ENCODE measurements around the gene ANKRD63.
A peak's percentile ranks its signal among the peaks of the same experiment; 100 is the strongest.

Gene ANKRD63

DNA sequence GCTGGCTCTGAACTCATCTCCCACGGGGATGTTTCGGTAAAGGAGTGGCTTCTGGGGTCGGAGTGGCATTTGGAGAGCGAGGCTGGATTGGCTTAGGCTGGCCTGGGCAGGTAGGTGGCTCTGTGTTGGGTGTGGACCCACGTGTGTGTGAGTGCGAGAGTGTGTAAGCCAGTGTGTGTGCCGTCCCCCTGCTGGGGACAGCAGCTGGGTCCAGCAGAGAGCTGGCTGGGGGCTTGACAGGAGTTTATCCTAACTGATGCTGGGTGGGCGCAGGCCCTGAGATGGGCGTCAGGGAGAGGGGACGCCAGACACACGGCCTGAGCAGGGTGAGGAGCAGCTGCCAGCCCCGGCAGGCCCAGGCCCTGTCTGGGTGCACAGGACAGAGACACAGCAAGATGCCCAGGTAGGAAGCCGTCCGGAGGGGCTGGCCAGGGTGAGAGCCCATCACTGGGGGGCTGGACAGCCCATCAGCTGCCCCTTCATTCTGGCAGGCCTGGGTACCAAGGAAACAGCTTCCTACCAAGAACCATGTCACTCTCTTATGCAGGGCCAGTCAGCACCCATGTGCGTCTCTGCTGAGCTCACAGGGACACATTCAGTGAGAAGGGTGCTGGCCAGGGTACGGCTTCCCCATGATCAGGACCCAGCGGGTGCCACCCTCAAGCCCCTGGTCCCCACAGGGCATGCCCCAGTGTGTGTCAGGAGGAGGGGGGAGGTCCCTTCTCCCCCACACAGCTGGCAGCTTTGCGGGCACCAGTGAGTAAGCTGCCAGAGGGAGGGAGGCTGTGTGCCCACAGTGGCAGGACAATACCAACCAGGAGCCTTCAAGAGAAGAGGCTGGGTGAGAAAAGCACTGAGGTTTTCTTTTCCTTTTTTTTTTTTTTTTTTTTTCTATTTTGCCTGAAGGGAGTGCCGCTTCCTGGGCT, 42.9 kb downstream of the ANKRD63 start:
- no peaks in the 10 kb centered on the region for H3K9me3 ChIP-seq (ENCODE audit: insufficient read depth, low read depth, low read length)
- H3K27ac ChIP-seq (ENCODE audit: low read depth, low read length), result no peak overlapping the region
- peak overlapping the region; percentile 40; the same call in 1 of the 2 replicates for H3K4me3 ChIP-seq (ENCODE audit: low read length)
- H3K4me1 ChIP-seq (ENCODE audit: insufficient read depth, low read length), result peaks cover 14% of the 10 kb centered on the region
- H3K27me3 ChIP-seq (ENCODE audit: insufficient read depth, low read length), result peaks cover 16% of the 10 kb centered on the region; the same call in 1 of the 2 replicates
- H3K36me3 ChIP-seq (ENCODE audit: insufficient read depth, low read length), result no peaks in the 10 kb centered on the region
- no peak overlapping the region; the same call in 1 of the 2 replicates for H3K9ac ChIP-seq (ENCODE audit: low read depth, low read length)
- WGBS, result 82% methylated on average over 18 of the region's 19 CpGs

DNA sequence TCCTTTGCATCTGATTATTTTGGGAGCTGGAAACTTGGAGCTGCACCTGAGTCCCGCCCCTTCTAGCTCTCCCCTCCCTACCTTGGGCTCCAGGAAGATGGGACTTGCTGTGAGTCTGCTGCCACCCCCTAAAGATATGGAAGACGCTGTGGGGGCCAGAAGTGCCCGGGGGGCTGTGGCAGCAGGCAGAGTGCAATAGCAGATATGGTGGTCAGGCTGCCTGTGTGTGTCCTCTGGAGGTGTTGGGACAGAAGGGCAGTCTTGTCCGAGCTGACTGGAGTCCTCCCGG, 43.5 kb downstream of the ANKRD63 start:
- Histone ChIP-seq H3K27ac (ENCODE audit: low read depth, low read length) (no peak overlapping the region), H3K9me3 (ENCODE audit: insufficient read depth, low read depth, low read length) (no peaks in the 10 kb centered on the region), H3K4me1 (ENCODE audit: insufficient read depth, low read length) (peaks cover 14% of the 10 kb centered on the region), H3K27me3 (ENCODE audit: insufficient read depth, low read length) (peaks cover 16% of the 10 kb centered on the region; the same call in 1 of the 2 replicates), H3K9ac (ENCODE audit: low read depth, low read length) (peak overlapping the region; percentile 68; the same call in 1 of the 2 replicates), H3K36me3 (ENCODE audit: insufficient read depth, low read length) (no peaks in the 10 kb centered on the region), H3K4me3 (ENCODE audit: low read length) (peak overlapping the region; percentile 40)
- 30% methylated on average over 5 of the region's 5 CpGs for WGBS

DNA sequence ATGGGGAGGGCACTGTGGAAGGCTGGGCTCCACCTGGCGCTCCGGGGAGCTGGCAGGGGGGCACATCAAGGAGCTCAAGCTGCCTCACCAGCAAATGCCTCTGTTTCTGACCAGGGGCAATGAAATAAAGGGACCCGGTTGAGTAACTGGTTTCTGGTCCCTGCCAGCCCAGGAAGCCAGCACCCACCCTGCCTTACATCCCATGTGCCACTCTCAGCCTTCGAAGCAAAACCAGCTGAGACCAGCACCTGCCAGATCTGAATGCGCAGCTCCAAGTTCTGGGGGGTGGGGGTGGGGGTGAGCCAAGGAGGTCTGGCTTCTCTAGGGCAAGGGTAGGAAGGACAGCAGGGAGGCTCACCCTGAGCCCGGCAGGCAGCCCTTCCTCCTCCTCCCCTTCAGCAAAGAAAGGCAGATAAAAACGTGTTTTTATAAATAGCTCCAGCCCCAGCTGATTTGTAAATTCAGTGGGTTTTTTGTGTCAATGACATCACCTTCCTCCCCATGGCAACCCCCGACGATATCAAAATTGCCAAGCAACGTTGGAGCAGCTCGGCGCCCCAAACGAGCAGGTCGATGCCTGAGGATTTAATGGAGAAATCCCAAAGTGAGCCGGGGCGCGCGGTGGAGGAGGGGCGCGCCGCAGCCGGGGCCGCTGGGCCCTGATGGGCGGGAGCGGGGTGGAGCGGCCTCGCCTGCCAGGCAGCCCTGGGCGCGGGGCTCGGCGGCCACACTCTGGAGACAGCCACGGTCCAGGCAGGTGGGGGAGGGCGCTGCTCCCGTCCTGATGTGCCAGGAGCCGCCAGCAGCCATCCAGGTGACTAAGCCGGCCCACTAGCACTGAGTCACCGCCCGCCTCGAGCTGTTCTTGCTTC, 44.1 kb downstream of the ANKRD63 start, which contains the start of gene PAK6:
TSS of gene PAK6 (plus strand) at position 532 of the 872 bp plus-strand sequence. CDS start 25,723 bp downstream, outside the sequence.
- no peak within 1 kb of the TSS for H3K27ac ChIP-seq (ENCODE audit: low read depth, low read length)
- peaks cover 14% of the 10 kb centered on the region for H3K4me1 ChIP-seq (ENCODE audit: insufficient read depth, low read length)

DNA sequence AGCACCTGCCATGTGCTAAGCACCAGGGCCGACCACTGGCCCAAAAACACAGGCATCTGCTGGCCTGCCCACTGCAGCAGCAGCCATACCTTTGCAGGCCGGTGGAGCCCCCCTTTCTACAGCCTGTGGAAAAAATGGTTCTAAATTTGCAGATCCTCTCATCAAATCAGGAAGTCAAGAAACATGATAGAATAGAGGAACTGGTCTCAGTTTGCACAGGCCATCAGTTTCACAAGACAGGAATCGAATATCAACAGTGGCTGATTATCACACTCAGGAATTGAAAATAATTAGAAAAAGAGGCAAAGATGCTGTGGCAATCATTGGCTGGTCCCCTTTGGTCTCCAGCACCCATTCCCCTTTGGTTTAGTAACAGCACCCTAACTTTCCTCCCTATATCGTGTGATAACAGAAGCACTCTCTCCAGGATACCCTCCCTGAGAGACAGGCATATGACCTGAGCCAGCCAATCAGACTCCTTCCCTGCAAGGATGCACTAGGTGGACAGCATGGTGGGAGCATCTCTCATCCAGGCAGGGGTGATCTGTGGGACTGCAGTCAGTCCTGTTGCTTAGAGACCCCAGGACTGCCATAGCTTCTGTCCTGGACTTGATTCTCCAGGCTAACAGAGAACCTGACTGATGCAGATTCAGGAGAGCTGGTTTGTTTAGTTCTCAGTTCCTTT, 47.5 kb downstream of the ANKRD63 start:
- H3K9ac ChIP-seq (ENCODE audit: low read depth, low read length), result no peak overlapping the region

More for the DNA sequence above, 44.1 kb downstream of the ANKRD63 start, which contains the start of gene PAK6:
- Histone ChIP-seq H3K9me3 (ENCODE audit: insufficient read depth, low read depth, low read length) (no peaks in the 10 kb centered on the region), H3K4me3 (ENCODE audit: low read length) (peak within 1 kb of the TSS; percentile 40), H3K27me3 (ENCODE audit: insufficient read depth, low read length) (peaks cover 16% of the 10 kb centered on the region; the same call in 1 of the 2 replicates), H3K9ac (ENCODE audit: low read depth, low read length) (peak within 1 kb of the TSS; percentile 68), H3K36me3 (ENCODE audit: insufficient read depth, low read length) (no peaks in the 10 kb centered on the region)
- 7% methylated on average over 39 of the region's 39 CpGs for WGBS

DNA sequence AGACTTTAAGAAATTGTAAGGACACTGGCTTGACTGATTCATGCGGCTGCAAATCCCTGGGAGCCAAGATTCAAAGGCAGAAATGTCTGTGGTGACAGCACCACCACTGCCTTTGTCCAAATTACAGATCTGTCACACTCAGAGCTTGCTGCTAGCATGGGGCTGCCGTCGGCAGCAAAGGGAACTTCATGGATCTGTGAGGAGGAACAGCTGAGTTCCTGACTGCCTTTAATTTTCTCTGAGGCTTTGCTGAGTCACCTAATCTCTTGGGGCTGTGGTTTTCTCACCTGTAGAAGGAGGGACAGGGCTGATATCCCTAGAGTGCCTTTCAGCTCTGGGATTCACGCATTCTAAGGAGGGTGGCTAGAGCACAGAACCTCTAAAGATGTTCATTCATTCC, 48.1 kb downstream of the ANKRD63 start:
- no peaks in the 10 kb centered on the region for H3K9me3 ChIP-seq (ENCODE audit: insufficient read depth, low read depth, low read length)
- H3K27me3 ChIP-seq (ENCODE audit: insufficient read depth, low read length), result peaks cover 15% of the 10 kb centered on the region; the same call in 1 of the 2 replicates
- H3K4me1 ChIP-seq (ENCODE audit: insufficient read depth, low read length), result peaks cover 12% of the 10 kb centered on the region
- H3K4me3 ChIP-seq (ENCODE audit: low read length), result no peak overlapping the region
- H3K9ac ChIP-seq (ENCODE audit: low read depth, low read length), result no peak overlapping the region; the same call in 1 of the 2 replicates
- H3K36me3 ChIP-seq (ENCODE audit: insufficient read depth, low read length), result peaks cover 13% of the 10 kb centered on the region
- no peak overlapping the region for H3K27ac ChIP-seq (ENCODE audit: low read depth, low read length)
- 71% methylated on average over 4 of the region's 4 CpGs for WGBS

More for the DNA sequence above, 47.5 kb downstream of the ANKRD63 start:
- Histone ChIP-seq H3K4me1 (ENCODE audit: insufficient read depth, low read length) (peaks cover 14% of the 10 kb centered on the region), H3K36me3 (ENCODE audit: insufficient read depth, low read length) (peaks cover 10% of the 10 kb centered on the region; the same call in 1 of the 2 replicates), H3K9me3 (ENCODE audit: insufficient read depth, low read depth, low read length) (no peaks in the 10 kb centered on the region), H3K27me3 (ENCODE audit: insufficient read depth, low read length) (peaks cover 16% of the 10 kb centered on the region; the same call in 1 of the 2 replicates), H3K4me3 (ENCODE audit: low read length) (no peak overlapping the region), H3K27ac (ENCODE audit: low read depth, low read length) (no peak overlapping the region)
- WGBS, result 86% methylated on average over 4 of the region's 4 CpGs

DNA sequence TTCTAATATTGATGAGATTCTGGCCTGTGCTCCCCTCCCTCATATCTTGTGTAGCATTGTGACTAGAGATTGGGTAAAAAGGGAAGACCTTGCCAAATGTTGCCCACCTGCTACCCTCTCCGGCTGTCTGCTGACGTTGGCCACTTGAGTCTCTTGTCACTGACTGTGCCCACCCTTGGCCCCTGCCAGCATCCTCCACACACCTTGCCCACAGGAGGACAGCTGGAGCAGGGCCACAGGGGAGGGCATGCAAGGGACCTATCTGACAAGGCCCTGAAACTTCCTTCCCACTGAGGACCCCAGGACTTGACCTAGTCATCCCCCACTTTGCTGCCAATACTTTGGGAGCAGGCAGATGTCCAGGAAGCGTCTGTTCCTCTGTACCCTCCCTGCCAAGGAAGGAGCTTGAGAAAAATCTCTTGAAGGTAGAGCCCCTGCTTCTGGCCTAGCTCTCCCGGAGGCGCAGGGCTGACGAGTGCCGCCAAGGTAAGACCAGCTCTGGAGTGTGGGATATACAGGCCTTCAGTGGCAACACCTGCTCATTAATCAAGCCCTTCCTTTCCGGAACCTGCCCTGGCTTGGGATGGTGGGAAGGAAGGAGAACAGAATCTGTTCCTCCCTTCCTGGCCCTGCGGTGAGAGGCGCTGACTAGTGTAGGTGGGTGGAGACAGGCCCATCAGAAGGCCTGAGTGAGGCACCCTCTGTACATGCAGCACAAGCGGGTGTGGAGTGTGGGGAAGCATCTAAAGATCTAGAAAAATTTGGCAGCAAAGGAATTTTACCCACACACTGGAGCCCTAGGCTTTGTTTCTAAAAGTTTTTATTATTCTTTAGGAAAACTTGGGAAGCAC, 48.9 kb downstream of the ANKRD63 start:
- Histone ChIP-seq H3K4me1 (ENCODE audit: insufficient read depth, low read length) (peaks cover 6% of the 10 kb centered on the region; the same call in 1 of the 2 replicates), H3K27me3 (ENCODE audit: insufficient read depth, low read length) (peaks cover 11% of the 10 kb centered on the region; the same call in 1 of the 2 replicates), H3K9me3 (ENCODE audit: insufficient read depth, low read depth, low read length) (no peaks in the 10 kb centered on the region), H3K36me3 (ENCODE audit: insufficient read depth, low read length) (peaks cover 22% of the 10 kb centered on the region), H3K4me3 (ENCODE audit: low read length) (no peak overlapping the region), H3K9ac (ENCODE audit: low read depth, low read length) (no peak overlapping the region; the same call in 1 of the 2 replicates), H3K27ac (ENCODE audit: low read depth, low read length) (no peak overlapping the region)
- whole genome bisulfite sequencing, result 91% methylated on average over 11 of the region's 11 CpGs

DNA sequence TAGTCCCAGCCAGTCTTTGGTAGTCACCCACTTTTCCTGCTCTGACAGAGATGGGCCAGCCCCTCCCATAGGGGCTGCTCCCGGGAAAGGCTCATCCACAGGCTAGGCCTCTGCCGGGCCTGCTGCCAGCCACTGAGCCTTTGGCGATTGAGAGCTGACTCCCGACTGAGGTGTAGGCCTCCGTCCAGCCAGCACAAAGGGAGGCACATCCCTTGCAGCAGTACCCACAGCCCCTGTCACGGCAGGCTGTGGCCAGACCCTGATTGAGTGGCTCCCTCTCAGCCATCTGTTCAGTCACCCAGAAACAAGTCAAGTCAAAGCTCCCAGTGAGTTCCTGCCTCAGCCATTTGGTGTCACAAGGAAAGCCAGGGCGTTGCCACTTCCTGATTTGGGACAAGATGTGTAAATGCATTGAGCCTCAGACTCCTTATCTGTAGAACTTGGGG, 50.2 kb downstream of the ANKRD63 start:
- Histone ChIP-seq H3K36me3 (ENCODE audit: insufficient read depth, low read length) (peaks cover 32% of the 10 kb centered on the region), H3K9ac (ENCODE audit: low read depth, low read length) (no peak overlapping the region), H3K4me1 (ENCODE audit: insufficient read depth, low read length) (no peaks in the 10 kb centered on the region), H3K4me3 (ENCODE audit: low read length) (no peak overlapping the region), H3K27ac (ENCODE audit: low read depth, low read length) (no peak overlapping the region), H3K9me3 (ENCODE audit: insufficient read depth, low read depth, low read length) (no peaks in the 10 kb centered on the region), H3K27me3 (ENCODE audit: insufficient read depth, low read length) (0 out of 2 replicates have a peak, but pooled peaks cover under 1% of the 10 kb centered on the region)
- WGBS, result 90% methylated on average over 7 of the region's 7 CpGs
